ENCODE measurements around the gene CTSF.

DNA sequence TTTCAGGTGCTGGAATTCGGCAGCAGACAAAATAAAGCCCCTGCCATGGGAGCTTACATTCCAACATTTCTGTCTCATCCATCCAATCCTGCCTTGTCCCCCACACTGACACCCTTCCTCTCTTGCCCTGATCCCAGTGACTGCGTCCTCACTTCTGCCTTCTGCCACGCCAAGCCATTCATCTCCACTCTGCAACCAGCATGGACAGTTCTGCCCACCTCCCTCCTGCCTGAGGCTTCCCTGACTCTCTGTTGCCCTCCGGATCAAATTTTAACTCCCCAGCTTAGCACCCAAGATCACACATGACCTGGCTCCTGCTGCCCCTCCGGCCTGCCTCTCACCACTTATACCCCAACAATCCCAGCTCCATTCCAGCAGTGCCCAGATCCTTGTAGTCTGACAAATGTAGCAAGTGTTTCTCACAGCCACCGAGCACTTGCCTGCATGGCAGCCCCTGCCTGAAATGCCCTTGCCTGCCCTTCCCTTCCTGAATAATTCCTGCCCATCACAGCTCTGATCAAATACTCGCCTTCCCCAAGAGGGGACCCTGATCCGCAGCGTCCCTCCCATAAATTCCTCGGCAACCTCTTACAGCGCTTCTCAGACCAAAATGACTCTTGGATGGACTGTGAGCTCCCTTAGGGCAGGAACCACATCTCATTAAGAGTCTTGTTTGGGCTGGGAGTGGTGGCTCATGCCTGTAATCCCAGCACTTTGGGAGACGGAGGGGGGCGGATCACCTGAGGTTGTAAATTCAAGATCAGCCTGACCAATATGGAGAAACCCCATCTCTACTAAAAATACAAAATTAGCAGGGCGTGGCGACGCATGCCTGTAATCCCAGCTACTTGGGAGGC lies 19.4 kb downstream of the CTSF start:
- TF ChIP-seq, protein P1, sequence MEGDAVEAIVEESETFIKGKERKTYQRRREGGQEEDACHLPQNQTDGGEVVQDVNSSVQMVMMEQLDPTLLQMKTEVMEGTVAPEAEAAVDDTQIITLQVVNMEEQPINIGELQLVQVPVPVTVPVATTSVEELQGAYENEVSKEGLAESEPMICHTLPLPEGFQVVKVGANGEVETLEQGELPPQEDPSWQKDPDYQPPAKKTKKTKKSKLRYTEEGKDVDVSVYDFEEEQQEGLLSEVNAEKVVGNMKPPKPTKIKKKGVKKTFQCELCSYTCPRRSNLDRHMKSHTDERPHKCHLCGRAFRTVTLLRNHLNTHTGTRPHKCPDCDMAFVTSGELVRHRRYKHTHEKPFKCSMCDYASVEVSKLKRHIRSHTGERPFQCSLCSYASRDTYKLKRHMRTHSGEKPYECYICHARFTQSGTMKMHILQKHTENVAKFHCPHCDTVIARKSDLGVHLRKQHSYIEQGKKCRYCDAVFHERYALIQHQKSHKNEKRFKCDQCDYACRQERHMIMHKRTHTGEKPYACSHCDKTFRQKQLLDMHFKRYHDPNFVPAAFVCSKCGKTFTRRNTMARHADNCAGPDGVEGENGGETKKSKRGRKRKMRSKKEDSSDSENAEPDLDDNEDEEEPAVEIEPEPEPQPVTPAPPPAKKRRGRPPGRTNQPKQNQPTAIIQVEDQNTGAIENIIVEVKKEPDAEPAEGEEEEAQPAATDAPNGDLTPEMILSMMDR (IDR thresholded peaks at IDR 0.05; ENCODE audit: insufficient read depth, low read length, poor library complexity, severe bottlenecking), result no peak
- TF ChIP-seq EZH2phosphoT487 (conservative IDR thresholded peaks at IDR 0.05; ENCODE audit: low read length), result no peak
